ENCODE results near the gene ANKRD34C.

GRCh38 chr15:79265987-79266579 lies 16.4 kb upstream of the ANKRD34C start:
- TF ChIP-seq REST (IDR thresholded peaks at IDR 0.05; ENCODE audit: low read depth, low read length) (no peak), SMC3 (IDR thresholded peaks at IDR 0.05; ENCODE audit: low read depth, low read length) (no peak), EZH2phosphoT487 (IDR thresholded peaks at IDR 0.05; ENCODE audit: borderline replicate concordance, low read depth) (no peak), EP300 (IDR thresholded peaks at IDR 0.05; ENCODE audit: borderline replicate concordance in 1 of 2, low read depth in 1 of 2, low read length in 1 of 2) (no peak), CTCF (IDR thresholded peaks at IDR 0.05) (no peak), RAD21 (IDR thresholded peaks at IDR 0.05; ENCODE audit: low read length) (no peak), RFX5 (IDR thresholded peaks at IDR 0.05; ENCODE audit: low read length) (no peak)
